Activated CD4-positive, alpha-beta T cell treated with anti-CD3 and anti-CD28 coated beads, Interleukin-2, amount 10 ng/mL, durations not matched to agents 7 days and 5 days (primary cell): Measurements from ENCODE around the gene SFXN2. TPM values are rescaled to one million over a fixed set of nuclear protein-coding genes. Genes with fewer than 3 reads are reported as not detected.
"Not testable (repeated sequence)": the region's sequence is repeated elsewhere in the genome, so short reads cannot be mapped to it uniquely, and the experiment has no call there.

Source experiments
- CTCF ChIA-PET: fragments of 350-600 bp; sonication (Branson Sonifier 250); formaldehyde crosslinking; loops from one replicate; lab custom pipeline; 2021; ENCODE audit warnings: antibody characterized with exemption; lab: Charles Lee
- POLR2A ChIA-PET: fragments of 350-600 bp; sonication (Branson Sonifier 250); formaldehyde crosslinking; loops from one replicate; lab custom pipeline; 2021; ENCODE audit warnings: antibody characterized with exemption; lab: Charles Lee
- DNase-seq: peaks from one replicate; pipeline ENCODE4 v3.0.0-alpha.2; 2020
- H3K27ac Mint-ChIP-seq: one replicate; pipeline ENCODE4 v1.8.0; 2021; ENCODE audit warnings: mild to moderate bottlenecking, moderate library complexity, mixed read lengths
- H3K27me3 Mint-ChIP-seq: one replicate; pipeline ENCODE4 v1.8.0; 2021; ENCODE audit warnings: mixed read lengths
- H3K36me3 Mint-ChIP-seq: one replicate; pipeline ENCODE4 v1.8.0; 2021; ENCODE audit warnings: low read depth, mixed read lengths
- H3K4me1 Mint-ChIP-seq: one replicate; pipeline ENCODE4 v1.8.0; 2021; ENCODE audit warnings: mixed read lengths
- H3K4me3 Mint-ChIP-seq: one replicate; pipeline ENCODE4 v1.8.0; 2021; ENCODE audit warnings: mild to moderate bottlenecking, moderate library complexity, mixed read lengths
- H3K9me3 Mint-ChIP-seq: one replicate; pipeline ENCODE4 v1.8.0; 2021; ENCODE audit warnings: mixed read lengths
- total RNA-seq, 2 experiments: library from RNA; stranded (reverse); gene quantifications; one replicate each; pipeline ENCODE4 v1.2.3, GENCODE V29; 2021

SFXN2 gene
- total RNA-seq, 2 experiments from 2014 or later, result 20.7 to 23.6 TPM

DNA sequence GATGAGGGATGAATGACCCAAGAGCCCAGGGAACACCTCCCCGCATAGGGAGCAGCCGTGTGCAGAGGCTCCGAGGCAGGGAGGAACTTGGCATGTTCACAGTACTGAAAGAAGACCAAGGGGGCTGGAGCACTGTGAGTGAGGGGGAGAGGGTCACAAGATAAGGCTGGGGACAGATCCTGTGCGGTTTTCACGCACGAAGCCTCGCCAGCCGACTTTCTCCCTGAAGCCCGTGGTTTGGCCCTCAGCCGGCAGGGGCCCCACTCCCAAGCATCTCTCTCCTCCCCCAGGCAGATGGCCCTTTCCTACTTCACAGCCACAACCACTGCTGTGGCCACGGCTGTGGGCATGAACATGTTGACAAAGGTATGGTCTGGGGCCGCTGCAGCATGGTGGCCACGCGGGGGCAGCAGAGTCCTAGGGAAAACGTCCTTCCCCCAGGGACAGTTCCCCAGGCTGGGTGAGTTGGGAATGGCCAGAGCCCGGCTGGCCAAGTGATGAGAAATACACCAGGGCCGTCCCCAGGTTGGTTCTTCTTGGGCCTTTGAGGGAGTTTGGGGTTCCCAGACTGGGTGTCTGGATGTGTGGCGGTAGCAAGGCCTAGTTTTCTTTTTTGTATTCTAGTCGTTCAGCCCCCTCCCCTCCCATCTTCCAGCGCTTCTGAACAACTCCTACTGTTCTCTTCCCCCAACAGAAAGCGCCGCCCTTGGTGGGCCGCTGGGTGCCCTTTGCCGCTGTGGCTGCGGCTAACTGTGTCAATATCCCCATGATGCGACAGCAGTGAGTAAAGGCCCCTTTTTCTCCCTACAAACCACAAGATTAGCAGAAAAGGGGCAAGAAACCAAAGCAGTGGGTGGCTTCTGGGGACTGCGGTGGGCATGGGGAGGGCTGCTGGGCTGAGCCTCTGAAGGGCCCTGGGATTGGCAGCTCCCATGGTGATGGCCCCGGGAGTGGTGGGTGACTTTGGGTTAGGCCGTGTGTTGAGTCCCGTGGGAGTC, 14.9 kb downstream of the SFXN2 start:
- DNase-seq, result peak; percentile 58
- POLR2A ChIA-PET, result no interaction called here
- no peak overlapping the region for H3K27ac Mint-ChIP-seq

DNA sequence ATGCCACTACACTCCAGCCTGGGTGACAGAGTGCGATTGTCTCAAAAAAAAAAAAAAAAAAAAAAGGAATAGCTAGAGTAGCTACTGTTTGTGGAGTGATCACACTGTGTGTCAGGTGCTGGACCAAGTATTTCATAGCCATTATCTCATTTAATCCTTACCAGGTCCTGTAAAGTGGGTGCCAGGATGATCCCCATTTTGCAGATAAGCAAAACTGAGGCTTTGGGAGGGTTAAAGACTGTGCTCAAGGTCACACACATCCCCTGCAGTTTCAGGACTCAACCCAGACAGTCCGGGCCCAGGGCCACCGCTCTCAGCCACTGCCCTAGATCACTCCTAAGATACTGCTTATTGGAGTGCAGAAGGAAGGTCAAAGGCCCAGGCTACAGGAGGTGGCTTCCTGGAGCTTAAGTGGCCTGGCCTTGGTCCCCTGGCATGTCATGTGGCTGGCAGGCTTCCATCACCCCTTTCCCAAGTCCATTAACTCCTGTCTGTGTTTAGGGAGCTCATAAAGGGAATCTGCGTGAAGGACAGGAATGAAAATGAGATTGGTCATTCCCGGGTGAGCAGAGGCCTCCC, 16.9 kb downstream of the SFXN2 start:
- Mint-ChIP-seq H3K27me3 (no peaks in the 10 kb centered on the region), H3K36me3 (peaks cover 11% of the 10 kb centered on the region), H3K27ac (no peak overlapping the region), H3K4me1 (peaks cover 6% of the 10 kb centered on the region), H3K4me3 (no peak overlapping the region), H3K9me3 (no peaks in the 10 kb centered on the region)
- CTCF ChIA-PET, result interaction anchor here (0.6 to 1.2 kb wide), 4 partner anchors 9 to 138 kb away, joined by 3 to 6 read pairs (median 4); partner anchors contain the start of genes AS3MT and WBP1L
- POLR2A ChIA-PET, result no interaction called here
- no peak for DNase-seq

More for the DNA sequence above, 14.9 kb downstream of the SFXN2 start:
- CTCF ChIA-PET, result interaction anchor here (0.9 kb wide), 1 partner anchor 14 kb away, joined by 3 read pairs; no protein-coding TSS in a partner anchor
- no peak overlapping the region for H3K4me3 Mint-ChIP-seq
- no peaks in the 10 kb centered on the region for H3K27me3 Mint-ChIP-seq
- H3K4me1 Mint-ChIP-seq, result peaks cover 9% of the 10 kb centered on the region
- H3K9me3 Mint-ChIP-seq, result no peaks in the 10 kb centered on the region
- peaks cover 17% of the 10 kb centered on the region for H3K36me3 Mint-ChIP-seq

DNA sequence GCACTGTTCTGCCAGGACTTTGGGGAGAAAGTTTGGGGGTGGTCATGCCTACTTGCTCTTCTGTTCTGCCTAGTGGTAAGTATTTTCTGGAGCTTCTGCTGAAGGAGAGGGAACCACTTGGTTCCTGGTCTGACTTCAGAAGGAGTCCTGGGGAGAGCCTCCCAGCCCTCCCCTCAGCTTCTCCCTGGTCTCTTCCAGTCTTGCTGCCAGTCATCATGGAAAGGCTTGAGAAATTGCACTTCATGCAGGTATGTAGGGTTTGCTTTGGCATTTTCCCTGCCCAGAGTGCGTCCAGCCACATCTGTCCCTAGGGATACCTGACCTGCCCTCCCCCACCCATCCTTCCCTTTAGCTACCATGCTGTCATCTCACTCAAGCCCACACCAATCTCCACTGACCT, 18.2 kb downstream of the SFXN2 start:
- CTCF ChIA-PET, result interaction anchor here (0.7 to 1.8 kb wide), 4 partner anchors 10 to 170 kb away, joined by 3 to 5 read pairs (median 4); no protein-coding TSS in a partner anchor

DNA sequence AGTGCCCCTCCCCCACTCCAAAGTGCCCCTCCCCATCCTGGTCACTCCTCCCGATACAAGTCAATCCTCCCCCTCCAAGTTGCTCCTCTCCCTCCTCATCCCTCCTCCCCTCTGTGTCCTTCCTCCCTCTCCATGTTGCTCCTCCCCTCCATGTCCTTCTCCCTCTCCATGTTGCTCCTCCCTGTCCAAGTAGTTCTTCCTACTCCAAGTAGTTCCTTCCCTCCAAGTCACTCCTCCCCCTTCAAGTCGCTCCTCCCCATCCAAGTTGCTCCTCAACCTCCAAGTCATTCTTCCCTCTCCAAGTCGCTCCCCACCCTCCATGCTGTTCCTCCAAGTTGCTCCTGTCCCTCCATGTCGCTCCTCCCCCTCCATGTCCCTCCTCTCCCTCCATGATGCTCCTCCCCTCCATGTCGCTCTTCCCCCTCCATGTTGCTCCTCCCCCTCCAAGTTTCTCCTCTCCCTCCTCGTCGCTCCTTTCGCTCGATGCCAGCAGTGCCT, 20.7 kb downstream of the SFXN2 start:
- DNase-seq, result no peak
- no peak overlapping the region for H3K27ac Mint-ChIP-seq
- no peaks in the 10 kb centered on the region for H3K4me1 Mint-ChIP-seq
- no peaks in the 10 kb centered on the region for H3K27me3 Mint-ChIP-seq
- CTCF ChIA-PET, result interaction anchor here (0.6 to 1.4 kb wide), 2 partner anchors 8 to 20 kb away, joined by 3 to 5 read pairs; partner anchors contain the start of genes ARL3, SFXN2 and WBP1L
- peaks cover 5% of the 10 kb centered on the region for H3K36me3 Mint-ChIP-seq
- no peaks in the 10 kb centered on the region for H3K9me3 Mint-ChIP-seq
- no peak overlapping the region for H3K4me3 Mint-ChIP-seq
- POLR2A ChIA-PET, result no interaction called here

More for the DNA sequence above, 18.2 kb downstream of the SFXN2 start:
- Mint-ChIP-seq H3K9me3 (no peaks in the 10 kb centered on the region), H3K4me1 (peaks cover 6% of the 10 kb centered on the region), H3K27me3 (no peaks in the 10 kb centered on the region), H3K27ac (no peak overlapping the region), H3K36me3 (peaks cover 6% of the 10 kb centered on the region), H3K4me3 (no peak overlapping the region)
- POLR2A ChIA-PET, result no interaction called here
- DNase-seq, result no peak

DNA sequence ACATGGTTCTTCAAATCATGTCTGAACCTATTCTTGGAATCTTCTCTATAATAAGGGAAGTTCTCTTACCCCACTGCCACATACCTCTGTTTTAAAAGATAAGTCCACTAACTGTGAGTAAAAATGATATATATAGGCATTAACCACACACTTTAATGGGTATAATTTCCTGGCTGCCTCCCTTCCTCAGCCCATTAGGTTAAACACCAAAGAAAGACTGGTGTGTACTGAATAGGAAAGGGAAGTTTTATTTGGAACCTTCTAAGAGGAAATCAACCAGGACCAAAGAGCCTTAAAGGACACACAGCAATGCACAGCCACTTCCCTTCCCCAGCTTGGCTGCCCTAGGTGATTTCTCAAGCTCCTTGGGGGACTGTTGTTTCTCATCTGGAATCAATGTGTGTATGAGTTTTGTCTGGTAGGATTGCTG, 24.3 kb downstream of the SFXN2 start:
- Mint-ChIP-seq H3K9me3 (peaks cover 4% of the 10 kb centered on the region), H3K27me3 (no peaks in the 10 kb centered on the region), H3K27ac (no peak overlapping the region), H3K4me3 (no peak overlapping the region), H3K4me1 (peaks cover 11% of the 10 kb centered on the region), H3K36me3 (peaks cover 5% of the 10 kb centered on the region)
- ChIA-PET POLR2A (no interaction called here), CTCF (interaction anchor here (0.9 kb wide), 1 partner anchor 24 kb away, joined by 3 read pairs; the partner anchor contains the start of genes ARL3 and SFXN2)
- no peak for DNase-seq

DNA sequence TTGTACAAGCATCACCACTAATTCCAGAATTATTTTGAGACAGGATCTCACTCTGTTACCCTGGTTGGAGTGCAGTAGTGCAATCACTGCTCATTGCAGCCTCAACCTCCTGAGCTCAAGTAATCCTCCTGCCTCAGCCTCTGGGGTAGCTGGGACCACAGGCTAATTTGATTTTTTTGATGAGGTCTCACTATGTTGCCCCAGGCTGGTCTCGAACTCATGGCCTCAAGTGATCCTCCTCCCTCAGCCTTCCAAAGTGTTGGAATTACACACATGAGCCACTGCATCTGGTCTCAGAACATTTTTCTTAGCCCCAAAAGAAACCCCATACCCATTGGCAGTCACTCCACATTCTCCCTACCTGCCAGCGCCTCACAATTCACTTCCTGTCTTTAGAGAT, 25.8 kb downstream of the SFXN2 start:
- ChIA-PET CTCF (interaction anchor here (1.1 kb wide), 1 partner anchor 9 kb away, joined by 3 read pairs; no protein-coding TSS in a partner anchor), POLR2A (no interaction called here)
- Mint-ChIP-seq H3K27ac (no peak overlapping the region), H3K36me3 (peaks cover 8% of the 10 kb centered on the region), H3K4me1 (peaks cover 22% of the 10 kb centered on the region), H3K27me3 (no peaks in the 10 kb centered on the region), H3K4me3 (no peak overlapping the region), H3K9me3 (peaks cover 4% of the 10 kb centered on the region)
- DNase-seq, result no peak

DNA sequence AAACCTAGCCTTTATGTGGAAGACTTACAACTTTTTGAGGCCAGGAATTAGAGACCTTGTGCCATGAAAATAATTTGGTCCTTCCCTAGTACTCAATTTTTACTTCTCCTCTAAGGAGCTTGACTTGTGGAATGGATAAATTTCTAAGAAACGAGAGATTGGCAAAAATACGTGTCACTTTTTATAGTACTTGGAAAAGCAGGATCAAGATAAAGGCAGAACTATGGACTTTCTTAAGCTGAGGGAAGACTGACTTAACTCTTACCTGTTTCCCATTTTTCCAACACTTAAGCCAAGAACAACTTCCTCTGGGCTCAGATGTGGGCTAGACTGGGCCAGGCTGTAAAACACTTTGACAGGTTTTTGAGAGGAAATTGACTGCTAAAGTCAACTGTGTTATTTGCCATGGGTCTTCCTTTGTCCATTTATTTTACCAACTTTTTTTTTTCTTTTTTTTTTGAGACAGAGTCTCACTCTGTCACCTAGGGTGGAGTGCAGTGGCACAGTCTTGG, 27.3 kb downstream of the SFXN2 start:
- no peaks in the 10 kb centered on the region for H3K27me3 Mint-ChIP-seq
- CTCF ChIA-PET, result interaction anchor here (0.8 to 2.9 kb wide), 6 partner anchors 11 to 176 kb away, joined by 3 to 11 read pairs (median 4); partner anchors contain the start of genes ARL3, CNNM2 and SFXN2
- POLR2A ChIA-PET, result no interaction called here
- no peak overlapping the region for H3K27ac Mint-ChIP-seq
- H3K4me3 Mint-ChIP-seq, result no peak overlapping the region
- peaks cover 14% of the 10 kb centered on the region for H3K36me3 Mint-ChIP-seq
- DNase-seq, result no peak
- peaks cover 38% of the 10 kb centered on the region for H3K4me1 Mint-ChIP-seq
- peaks cover 4% of the 10 kb centered on the region for H3K9me3 Mint-ChIP-seq

DNA sequence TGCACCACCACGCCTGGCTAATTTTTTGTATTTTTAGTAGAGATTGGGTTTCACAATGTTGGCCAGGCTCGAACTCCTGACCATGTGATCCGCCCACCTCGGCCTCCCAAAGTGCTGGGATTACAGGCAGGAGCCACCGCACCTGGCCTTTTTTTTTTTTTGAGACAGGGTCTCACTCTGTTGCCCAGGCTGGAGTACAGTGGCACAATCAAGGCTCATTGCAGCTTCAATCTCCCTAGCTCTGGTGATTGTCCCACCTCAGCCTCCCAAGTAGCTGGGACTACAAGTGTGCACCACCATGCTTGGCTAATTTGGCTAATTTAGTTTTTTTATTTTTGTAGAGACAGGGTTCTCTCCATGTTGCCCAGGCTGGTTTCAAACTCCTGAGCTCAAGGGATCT, 27.9 kb downstream of the SFXN2 start:
- H3K9me3 Mint-ChIP-seq, H3K27me3 Mint-ChIP-seq, H3K27ac Mint-ChIP-seq, H3K4me3 Mint-ChIP-seq, DNase-seq, POLR2A ChIA-PET: not testable (repeated sequence)
- Mint-ChIP-seq H3K4me1 (peaks cover 39% of the 10 kb centered on the region), H3K36me3 (peaks cover 16% of the 10 kb centered on the region)
- CTCF ChIA-PET, result interaction anchor here (0.8 to 2.9 kb wide), 8 partner anchors 9 to 176 kb away, joined by 3 to 11 read pairs (median 4); partner anchors contain the start of genes ARL3, CNNM2 and SFXN2

DNA sequence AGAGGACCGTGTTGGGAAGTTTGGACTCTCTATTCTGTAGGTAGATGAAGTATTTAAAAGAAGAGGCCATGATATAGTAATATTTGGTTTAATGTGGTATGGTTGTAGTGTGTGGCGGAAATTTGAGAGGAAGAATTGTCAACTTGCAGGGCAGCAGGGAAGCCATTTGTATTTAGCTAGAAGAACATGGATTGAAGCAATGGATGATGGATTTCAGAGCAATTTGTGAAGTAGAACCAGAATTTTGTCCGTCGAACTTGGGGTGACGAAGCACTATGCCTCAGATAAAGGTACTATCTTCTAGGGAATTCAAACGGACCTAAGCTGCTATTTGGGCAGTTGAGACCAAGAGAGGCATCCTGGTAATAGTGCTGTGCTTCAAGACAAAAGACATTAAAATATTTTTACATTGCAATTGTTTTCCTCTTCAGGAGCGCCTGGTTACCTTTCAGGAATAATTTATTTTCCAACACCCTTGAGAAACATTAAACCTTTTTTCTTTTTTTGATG, 28.7 kb downstream of the SFXN2 start:
- Mint-ChIP-seq H3K36me3 (peaks cover 15% of the 10 kb centered on the region), H3K27me3 (no peaks in the 10 kb centered on the region), H3K27ac (peak overlapping the region; percentile 95), H3K9me3 (peaks cover 4% of the 10 kb centered on the region), H3K4me3 (peak overlapping the region; percentile 91), H3K4me1 (peaks cover 39% of the 10 kb centered on the region)
- no peak for DNase-seq
- POLR2A ChIA-PET, result interaction anchor here (0.9 to 1.2 kb wide), 3 partner anchors 9 to 97 kb away, joined by 3 to 5 read pairs (median 3); no protein-coding TSS in a partner anchor
- CTCF ChIA-PET, result interaction anchor here (1.0 to 2.9 kb wide), 8 partner anchors 8 to 502 kb away, joined by 3 to 11 read pairs (median 4); partner anchors contain the start of genes ARL3, CNNM2 and SFXN2

DNA sequence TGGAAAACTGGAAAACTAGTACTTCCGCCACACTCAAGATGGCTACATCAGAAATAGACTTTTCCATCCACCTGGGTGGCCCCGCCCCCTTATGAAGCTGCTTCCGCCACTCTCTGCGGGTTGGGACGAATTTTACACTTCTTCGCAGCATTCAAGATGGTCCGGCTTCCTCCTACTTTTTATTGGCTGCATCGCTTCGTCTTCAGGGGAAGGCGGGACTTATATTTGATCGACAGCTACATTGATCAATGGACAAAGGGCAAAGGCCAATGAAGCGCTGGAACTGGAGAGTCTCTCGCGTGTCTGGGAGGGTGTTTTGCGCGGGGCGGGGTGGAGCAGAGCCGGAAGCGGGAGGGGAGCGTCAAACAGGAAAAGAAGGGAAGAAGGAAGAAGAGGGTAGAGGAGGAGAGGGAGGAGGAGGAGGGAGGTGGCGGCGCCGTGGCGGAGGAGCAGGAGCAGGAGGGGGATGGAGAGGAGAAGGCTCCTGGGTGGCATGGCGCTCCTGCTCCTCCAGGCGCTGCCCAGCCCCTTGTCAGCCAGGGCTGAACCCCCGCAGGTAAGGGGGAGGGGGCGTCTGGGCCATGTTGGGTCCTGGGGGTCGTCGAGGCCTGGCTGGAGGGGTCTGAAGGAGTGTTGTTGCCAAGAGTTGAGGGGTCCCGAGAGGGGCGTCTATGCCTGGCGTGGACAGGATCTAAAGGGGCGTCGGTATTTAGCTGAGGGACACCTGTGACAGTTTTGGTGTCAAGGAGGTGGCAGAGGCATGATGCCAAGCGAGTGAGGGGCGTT, 29.3 kb downstream of the SFXN2 start, which contains the start of gene WBP1L:
Gene WBP1L, plus strand, starts transcription at position 361 of the 786 bp plus-strand sequence. Its CDS starts 106 bp downstream, at position 467.
- peak within 1 kb of the TSS; percentile 91 for H3K4me3 Mint-ChIP-seq
- H3K36me3 Mint-ChIP-seq, result peaks cover 21% of the 10 kb centered on the region
- H3K27ac Mint-ChIP-seq, result peak within 1 kb of the TSS; percentile 95
- CTCF ChIA-PET, result interaction anchor here (1.1 to 2.9 kb wide), 8 partner anchors 9 to 501 kb away, joined by 3 to 11 read pairs (median 5); partner anchors contain the start of genes ARL3 and SFXN2
- DNase-seq, result peak; percentile 97
- POLR2A ChIA-PET, result interaction anchor here (0.9 to 1.2 kb wide), 3 partner anchors 9 to 98 kb away, joined by 3 to 5 read pairs (median 3); no protein-coding TSS in a partner anchor
- no peaks in the 10 kb centered on the region for H3K27me3 Mint-ChIP-seq
- peaks cover 4% of the 10 kb centered on the region for H3K9me3 Mint-ChIP-seq
- H3K4me1 Mint-ChIP-seq, result peaks cover 46% of the 10 kb centered on the region
